CD4-positive, alpha-beta T cell treated with Interleukin-6 at 100 ng/mL for 8 hours (primary cell): ENCODE results near the gene RSU1.
"Not testable (repeated sequence)": the region's sequence is repeated elsewhere in the genome, so short reads cannot be mapped to it uniquely, and the experiment has no call there.

ENCODE experiments used
- DNase-seq: peaks from one replicate; pipeline ENCODE4 v3.0.0-alpha.2; 2020; ENCODE audit warnings: mixed read lengths, low spot score

Gene RSU1

DNA sequence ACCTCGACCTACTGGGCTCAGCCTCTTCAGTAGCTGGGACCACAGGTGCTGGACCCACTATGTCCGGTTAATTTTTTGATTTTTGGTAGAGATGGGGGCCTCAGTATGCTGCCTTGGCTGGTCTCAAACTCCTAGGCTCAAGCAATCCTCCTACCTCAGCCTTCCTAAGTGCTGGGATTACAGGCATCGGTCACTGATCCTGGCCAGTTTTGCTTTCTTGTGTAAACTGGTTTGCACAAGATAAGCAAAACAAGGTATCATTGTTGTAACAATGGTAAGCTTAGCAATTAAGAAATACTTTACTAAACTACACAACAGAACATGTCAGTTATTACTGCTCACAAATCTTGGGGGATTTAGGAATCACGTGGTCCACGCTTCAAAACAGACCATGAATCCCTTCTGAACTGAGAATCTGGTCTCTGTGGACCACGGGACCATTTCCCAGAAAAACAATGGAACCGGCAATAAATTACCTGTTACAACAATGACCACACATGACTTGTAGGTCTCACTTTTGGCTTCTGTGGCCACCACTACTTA lies 36.8 kb downstream of the RSU1 start:
- no peak for DNase-seq

DNA sequence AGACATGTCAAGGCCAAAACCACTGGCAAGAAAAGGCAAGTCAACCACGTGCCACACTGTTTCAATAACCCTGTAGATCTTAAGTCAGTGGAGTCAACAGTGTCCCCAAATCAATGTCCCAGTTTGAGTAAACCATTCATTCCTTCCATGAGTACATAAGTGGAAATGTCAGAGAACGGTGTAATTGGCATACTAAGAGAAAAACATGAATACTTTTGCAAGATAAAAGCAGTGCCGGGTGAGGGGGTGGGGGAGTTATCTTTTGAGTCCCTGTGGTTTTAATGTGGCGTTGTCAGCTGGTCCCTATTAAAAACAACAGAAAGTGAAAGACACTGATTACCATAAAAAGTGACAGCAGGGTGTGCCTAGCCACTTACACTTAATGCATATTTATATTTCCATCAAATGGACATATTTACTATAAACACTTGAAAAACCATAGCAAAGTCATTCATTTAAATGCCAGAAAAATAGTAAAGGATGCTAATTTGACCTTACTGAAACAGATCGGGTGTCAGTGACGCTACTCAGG lies 37.8 kb downstream of the RSU1 start:
- DNase-seq, result peak; percentile 38

DNA sequence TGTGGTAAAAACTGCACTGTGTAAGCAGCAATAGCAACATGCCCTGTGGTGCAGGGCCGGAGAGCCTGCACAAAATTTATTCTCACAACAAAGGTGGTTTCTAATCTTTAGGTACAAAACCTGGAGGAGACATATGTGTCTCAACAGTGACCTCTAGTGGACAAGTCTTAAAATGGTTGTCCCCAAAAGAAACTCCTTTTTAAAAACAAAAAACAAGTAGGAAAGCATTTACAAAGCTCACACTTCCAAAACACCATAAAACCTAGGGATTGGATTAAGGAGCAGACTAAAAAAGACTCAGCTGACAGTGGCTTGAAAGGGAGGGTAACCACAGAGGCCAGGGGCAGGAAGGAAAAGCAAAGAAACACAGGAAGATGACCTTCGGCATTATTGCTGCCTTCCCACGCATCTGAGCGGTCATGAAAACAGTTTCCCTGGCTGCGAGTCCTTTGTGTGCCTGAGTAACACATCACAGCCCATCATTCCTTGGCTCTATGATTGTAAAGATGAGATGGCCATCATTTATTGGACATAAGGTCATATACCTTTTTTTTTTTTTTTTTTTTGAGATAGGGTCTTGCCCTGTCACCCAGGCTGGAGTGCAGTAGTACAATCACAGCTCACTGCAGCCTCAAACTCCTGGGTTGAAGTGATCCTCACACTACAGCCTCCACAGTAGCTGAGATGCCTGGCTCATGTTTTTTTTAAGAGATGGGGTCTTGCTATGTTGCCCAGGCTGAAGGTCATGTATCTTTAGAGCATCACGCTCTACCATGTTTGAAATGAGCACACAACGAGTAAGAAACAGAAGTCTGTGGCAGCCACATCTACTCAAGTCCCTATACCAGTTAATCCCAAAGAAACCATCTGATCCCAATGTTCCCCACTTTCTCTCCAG lies 39.5 kb downstream of the RSU1 start:
- peak; percentile 52 for DNase-seq

- DNase-seq, result no peak
Measured at GRCh38 chr10:16776896-16777295, 40.3 kb downstream of the RSU1 start.

GRCh38 chr10:16773334-16773733 lies 43.9 kb downstream of the RSU1 start:
- no peak for DNase-seq

DNA sequence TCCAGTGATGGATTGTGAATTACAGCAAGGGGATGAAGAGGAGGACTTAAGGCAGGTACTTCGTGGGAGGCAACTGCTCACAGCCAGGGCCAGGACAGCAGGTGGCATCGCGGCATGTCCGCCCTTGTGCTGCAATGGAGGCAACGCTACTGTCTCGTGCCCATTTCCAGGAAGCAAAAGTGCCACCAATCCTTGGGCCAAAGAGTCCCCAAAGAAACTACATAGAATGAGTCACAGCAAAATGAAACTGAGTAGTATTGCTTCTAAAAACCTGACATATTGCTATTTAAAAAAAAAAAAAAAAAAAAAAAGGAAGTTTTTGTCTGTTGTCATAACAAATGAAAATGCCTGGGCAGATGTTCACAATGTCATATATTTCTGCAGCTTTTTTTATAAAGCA lies 46.6 kb downstream of the RSU1 start:
- no peak for DNase-seq

- DNase-seq, result no peak
Measured at GRCh38 chr10:16770141-16770540, 47.1 kb downstream of the RSU1 start.

GRCh38 chr10:16769331-16769730 lies 47.9 kb downstream of the RSU1 start:
- no peak for DNase-seq

DNA sequence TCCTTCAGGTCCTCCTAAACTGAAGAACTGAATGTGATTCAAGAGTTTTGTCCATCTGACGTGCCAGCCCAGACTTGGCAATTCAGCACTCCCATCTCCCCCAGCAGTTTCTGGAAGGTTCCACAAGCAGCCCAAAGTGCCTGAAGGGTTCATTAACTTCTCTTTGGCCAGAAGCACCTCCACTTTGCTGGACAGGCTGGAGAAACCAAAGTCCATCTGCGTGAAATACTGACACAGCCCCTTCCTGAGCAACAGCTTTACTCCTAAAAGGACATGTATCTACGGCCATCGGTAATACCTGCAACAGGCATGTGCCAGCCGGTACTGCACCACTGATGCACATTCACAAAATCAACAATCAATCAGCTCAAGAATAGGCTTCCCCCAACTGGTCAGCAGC lies 48.5 kb downstream of the RSU1 start:
- DNase-seq, result no peak

- DNase-seq, result no peak
Measured at GRCh38 chr10:16765509-16766375, 51.5 kb downstream of the RSU1 start.

- no peak for DNase-seq
Measured at GRCh38 chr10:16761300-16761699, 55.9 kb downstream of the RSU1 start.

GRCh38 chr10:16756561-16757221 lies 60.5 kb downstream of the RSU1 start:
- DNase-seq, result no peak

DNA sequence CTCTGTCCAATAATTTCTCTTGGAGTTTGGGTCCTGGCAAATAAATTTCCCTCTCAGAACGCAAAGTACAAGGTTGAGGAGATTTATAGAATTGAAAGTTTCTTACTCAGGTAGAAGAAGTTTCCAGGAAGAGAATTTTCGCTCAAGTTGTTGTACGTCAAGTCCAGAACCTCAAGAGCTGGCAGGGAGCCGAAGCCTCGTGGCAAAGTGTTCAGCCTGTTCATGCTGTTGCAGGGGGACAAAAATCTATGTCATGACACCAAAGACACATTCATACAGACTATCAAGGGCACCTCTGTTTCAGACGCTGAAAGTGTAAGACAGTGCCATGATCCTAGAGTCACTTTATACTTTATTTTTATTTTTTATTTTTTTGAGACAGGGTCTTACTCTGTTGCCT lies 62.5 kb downstream of the RSU1 start:
- no peak for DNase-seq

DNA sequence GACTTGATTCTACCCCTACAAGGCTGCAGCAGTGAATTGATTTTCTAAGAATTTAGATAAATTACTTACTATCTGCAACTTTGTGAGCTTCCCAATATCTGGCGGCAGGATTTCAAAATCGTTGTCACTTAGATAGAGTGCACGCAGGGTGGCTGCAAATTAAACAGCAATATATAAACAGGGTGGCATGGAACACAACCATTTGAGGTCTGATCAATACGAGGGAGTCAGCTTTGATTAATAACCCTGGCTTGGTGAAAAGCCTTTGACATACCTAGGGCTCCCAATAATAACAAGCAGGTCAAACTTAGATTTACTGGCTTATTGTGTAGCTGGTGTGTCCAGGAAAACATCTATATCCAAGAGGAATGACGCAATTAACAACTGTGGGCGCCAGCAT lies 64.4 kb downstream of the RSU1 start:
- not testable (repeated sequence) for DNase-seq

DNA sequence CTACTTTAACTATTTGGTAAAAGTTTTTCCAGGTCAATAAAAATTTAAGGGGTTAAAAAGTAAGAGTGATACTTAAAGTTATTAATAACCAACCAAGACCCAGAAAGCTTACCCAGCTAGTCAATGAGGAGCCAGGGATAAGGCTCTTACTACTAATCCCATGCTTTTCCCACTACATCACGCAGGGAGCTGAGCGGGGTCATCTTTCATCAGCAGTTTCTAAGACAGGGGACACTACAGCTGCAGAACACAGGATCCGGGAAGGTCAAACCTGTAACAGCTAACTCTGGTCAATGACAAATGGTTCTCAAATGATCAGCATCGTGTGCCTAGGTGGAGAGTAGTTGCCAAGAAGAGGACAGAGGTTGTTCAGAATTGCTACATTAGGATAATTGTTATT lies 65.1 kb downstream of the RSU1 start:
- DNase-seq, result no peak

DNA sequence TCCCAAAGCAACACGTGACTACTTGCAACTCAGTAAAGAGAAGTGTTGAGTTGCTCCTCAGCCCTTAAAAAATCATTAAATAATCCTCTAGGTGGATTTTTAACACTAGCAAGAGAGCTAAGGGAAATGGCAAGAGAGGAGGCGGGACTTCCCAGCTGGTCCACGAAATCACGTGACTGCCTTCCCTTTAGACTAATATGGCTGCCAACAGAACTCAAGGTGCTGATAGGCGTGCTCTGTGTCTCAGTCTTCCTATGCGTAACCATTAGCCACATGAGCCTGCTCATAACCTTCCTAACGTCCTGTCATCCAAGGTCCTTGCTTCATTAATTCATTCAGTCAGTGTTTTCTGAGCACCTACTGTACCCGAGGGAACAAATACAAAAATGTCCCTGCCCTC lies 66.0 kb downstream of the RSU1 start:
- no peak for DNase-seq

GRCh38 chr10:16750461-16750860 lies 66.8 kb downstream of the RSU1 start:
- DNase-seq, result no peak

DNA sequence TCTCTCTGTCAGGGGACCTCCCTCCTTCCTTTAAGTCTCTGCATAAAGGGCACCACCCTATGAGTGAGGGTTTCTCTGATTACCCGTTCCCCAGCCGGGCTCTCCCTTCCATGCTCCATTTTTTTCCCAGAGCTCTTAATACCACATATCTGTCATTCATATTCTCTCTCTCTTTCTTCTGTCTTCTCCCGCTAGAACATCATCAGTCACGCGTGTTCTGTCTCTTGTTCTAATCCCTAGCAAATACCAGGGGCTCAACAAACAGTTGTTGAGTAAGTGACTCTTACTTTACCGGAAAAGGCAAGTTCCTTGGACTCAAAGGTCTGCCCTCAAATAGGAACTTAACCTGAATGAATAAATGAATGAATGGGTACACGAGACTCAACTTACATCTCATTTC lies 68.5 kb downstream of the RSU1 start:
- DNase-seq, result no peak

GRCh38 chr10:16746856-16747255 lies 70.4 kb downstream of the RSU1 start:
- no peak for DNase-seq

- no peak for DNase-seq
Measured at GRCh38 chr10:16745061-16745460, 72.2 kb downstream of the RSU1 start.

- no peak for DNase-seq
Measured at GRCh38 chr10:16742165-16742960, 74.9 kb downstream of the RSU1 start.
